Dendritic cell treated with granulocyte-macrophage colony-stimulating factor and Interleukin-4, amounts not matched to agents 40 ng/mL and 50 ng/mL, for 4 days (primary cell): ENCODE data around the gene CRACR2B.

Experiments used
- H3K27ac Mint-ChIP-seq: one replicate; pipeline ENCODE4 v1.8.0; 2022; ENCODE audit warnings: mild to moderate bottlenecking, mixed read lengths
- H3K27me3 Mint-ChIP-seq: one replicate; pipeline ENCODE4 v1.8.0; 2022; ENCODE audit warnings: mild to moderate bottlenecking, mixed read lengths
- H3K36me3 Mint-ChIP-seq: one replicate; pipeline ENCODE4 v1.8.0; 2022; ENCODE audit warnings: low read depth, mixed read lengths
- H3K4me1 Mint-ChIP-seq: one replicate; pipeline ENCODE4 v1.8.0; 2022; ENCODE audit warnings: low read depth, mixed read lengths
- H3K4me3 Mint-ChIP-seq: one replicate; pipeline ENCODE4 v1.8.0; 2022; ENCODE audit warnings: mild to moderate bottlenecking, moderate library complexity, mixed read lengths
- H3K9me3 Mint-ChIP-seq: one replicate; pipeline ENCODE4 v1.8.0; 2022; ENCODE audit warnings: mixed read lengths
- intact Hi-C: fragments of 100-400 bp; cut with micrococcal nuclease; formaldehyde crosslinking; loops from one replicate; pipeline ENCODE4 v1.15.0; 2022

CRACR2B gene

GRCh38 chr11:843086-843734 is 15.5 kb downstream of the CRACR2B start:
- no peaks in the 10 kb centered on the region for H3K9me3 Mint-ChIP-seq
- intact Hi-C loops: loop anchor here (5.0 kb wide), 1 partner anchor 36 kb away; the partner anchor contains the start of genes PIDD1 and RPLP2
- H3K4me3 Mint-ChIP-seq: peak overlapping the region; percentile 81

GRCh38 chr11:843818-844692 is 16.3 kb downstream of the CRACR2B start:
- Mint-ChIP-seq H3K36me3 (peaks cover 69% of the 10 kb centered on the region), H3K9me3 (no peaks in the 10 kb centered on the region), H3K27ac (peak overlapping the region; percentile 93), H3K27me3 (peaks cover 29% of the 10 kb centered on the region), H3K4me3 (peak overlapping the region; percentile 81), H3K4me1 (peaks cover 69% of the 10 kb centered on the region)
- intact Hi-C loops: loop anchor here (5.0 kb wide), 1 partner anchor 37 kb away; the partner anchor contains the start of genes PIDD1 and RPLP2

More at GRCh38 chr11:843086-843734, 15.5 kb downstream of the CRACR2B start:
- H3K36me3 Mint-ChIP-seq: peaks cover 69% of the 10 kb centered on the region
- peak overlapping the region; percentile 93 for H3K27ac Mint-ChIP-seq
- peaks cover 21% of the 10 kb centered on the region for H3K27me3 Mint-ChIP-seq
- peaks cover 68% of the 10 kb centered on the region for H3K4me1 Mint-ChIP-seq

GRCh38 chr11:844693-845644 is 17.2 kb downstream of the CRACR2B start:
- H3K4me3 Mint-ChIP-seq: peak overlapping the region; percentile 81
- no peaks in the 10 kb centered on the region for H3K9me3 Mint-ChIP-seq
- peaks cover 66% of the 10 kb centered on the region for H3K36me3 Mint-ChIP-seq
- peaks cover 66% of the 10 kb centered on the region for H3K4me1 Mint-ChIP-seq
- intact Hi-C loops: loop anchor here (5.0 kb wide), 1 partner anchor 38 kb away; the partner anchor contains the start of genes PIDD1 and RPLP2
- peaks cover 34% of the 10 kb centered on the region for H3K27me3 Mint-ChIP-seq
- H3K27ac Mint-ChIP-seq: peak overlapping the region; percentile 93

- intact Hi-C loops: no loop called here
- no peaks in the 10 kb centered on the region for H3K9me3 Mint-ChIP-seq
- peaks cover 56% of the 10 kb centered on the region for H3K4me1 Mint-ChIP-seq
- peaks cover 44% of the 10 kb centered on the region for H3K27me3 Mint-ChIP-seq
- H3K4me3 Mint-ChIP-seq: peak overlapping the region; percentile 81
- H3K27ac Mint-ChIP-seq: peak overlapping the region; percentile 93
- H3K36me3 Mint-ChIP-seq: peaks cover 66% of the 10 kb centered on the region
Observed at GRCh38 chr11:845872-846495, 18.3 kb downstream of the CRACR2B start.

- intact Hi-C loops: no loop called here
- Mint-ChIP-seq H3K9me3 (no peaks in the 10 kb centered on the region), H3K27ac (peak overlapping the region; percentile 63), H3K4me1 (peaks cover 51% of the 10 kb centered on the region), H3K4me3 (peak overlapping the region; percentile 81), H3K36me3 (peaks cover 66% of the 10 kb centered on the region), H3K27me3 (peaks cover 46% of the 10 kb centered on the region)
Observed at GRCh38 chr11:846496-847098, 18.9 kb downstream of the CRACR2B start.

GRCh38 chr11:847876-848275 is 20.2 kb downstream of the CRACR2B start:
- intact Hi-C loops: no loop called here
- peaks cover 56% of the 10 kb centered on the region for H3K4me1 Mint-ChIP-seq
- peaks cover 46% of the 10 kb centered on the region for H3K27me3 Mint-ChIP-seq
- H3K4me3 Mint-ChIP-seq: no peak overlapping the region
- H3K9me3 Mint-ChIP-seq: no peaks in the 10 kb centered on the region
- peaks cover 78% of the 10 kb centered on the region for H3K36me3 Mint-ChIP-seq
- no peak overlapping the region for H3K27ac Mint-ChIP-seq

GRCh38 chr11:848380-848931 is 20.7 kb downstream of the CRACR2B start:
- H3K4me3 Mint-ChIP-seq: peak overlapping the region; percentile 69
- peaks cover 46% of the 10 kb centered on the region for H3K27me3 Mint-ChIP-seq
- H3K27ac Mint-ChIP-seq: no peak overlapping the region
- peaks cover 81% of the 10 kb centered on the region for H3K36me3 Mint-ChIP-seq
- H3K9me3 Mint-ChIP-seq: no peaks in the 10 kb centered on the region
- intact Hi-C loops: no loop called here
- peaks cover 53% of the 10 kb centered on the region for H3K4me1 Mint-ChIP-seq

- H3K9me3 Mint-ChIP-seq: no peaks in the 10 kb centered on the region
- H3K4me1 Mint-ChIP-seq: peaks cover 46% of the 10 kb centered on the region
- peak overlapping the region; percentile 69 for H3K4me3 Mint-ChIP-seq
- peaks cover 81% of the 10 kb centered on the region for H3K36me3 Mint-ChIP-seq
- H3K27ac Mint-ChIP-seq: no peak overlapping the region
- intact Hi-C loops: no loop called here
- peaks cover 46% of the 10 kb centered on the region for H3K27me3 Mint-ChIP-seq
Observed at GRCh38 chr11:849104-849824, 21.5 kb downstream of the CRACR2B start.

GRCh38 chr11:849951-850774 is 22.4 kb downstream of the CRACR2B start:
- Mint-ChIP-seq H3K9me3 (no peaks in the 10 kb centered on the region), H3K27ac (no peak overlapping the region), H3K36me3 (peaks cover 82% of the 10 kb centered on the region), H3K4me1 (peaks cover 41% of the 10 kb centered on the region), H3K4me3 (peak overlapping the region; percentile 13), H3K27me3 (peaks cover 41% of the 10 kb centered on the region)
- intact Hi-C loops: loop anchor here (10.0 kb wide), 1 partner anchor 205 kb away; no protein-coding TSS in a partner anchor

- no peaks in the 10 kb centered on the region for H3K9me3 Mint-ChIP-seq
- intact Hi-C loops: loop anchor here (10.0 kb wide), 1 partner anchor 204 kb away; no protein-coding TSS in a partner anchor
Observed at GRCh38 chr11:850775-851763, 23.4 kb downstream of the CRACR2B start.

More at GRCh38 chr11:850775-851763, 23.4 kb downstream of the CRACR2B start:
- Mint-ChIP-seq H3K4me1 (peaks cover 32% of the 10 kb centered on the region), H3K4me3 (no peak overlapping the region), H3K36me3 (peaks cover 89% of the 10 kb centered on the region), H3K27ac (no peak overlapping the region), H3K27me3 (peaks cover 38% of the 10 kb centered on the region)
